Lower leg skin (tissue), 4 donors: ENCODE data around the gene SCAF4. TPM values are rescaled to one million over a fixed set of nuclear protein-coding genes. Genes with fewer than 3 reads are reported as not detected.

Source experiments
- DNase-seq, 2 donors: peaks; one replicate each; pipeline ENCODE4 v3.0.0-alpha.2; 2019; ENCODE audit warnings: low spot score in 2 of 2
- H3K4me3 ChIP-seq: fragments of 200-600 bp; sonication (generic); 2 replicates; pipeline ENCODE4 v1.5.1; 2017; ENCODE audit warnings: mild to moderate bottlenecking, low read depth; ENCODE audit not compliant: poor library complexity, severe bottlenecking
- CTCF ChIP-seq, 3 donors: fragments of 450-650 bp; IDR thresholded peaks; one replicate each; pipeline ENCODE4 v1.5.1; 2016; ENCODE audit warnings: antibody characterized with exemption in 3 of 3, mild to moderate bottlenecking in 3 of 3, moderate library complexity in 2 of 3
- POLR2A ChIP-seq, 2 donors: fragments of 450-650 bp; IDR thresholded peaks; one replicate each; pipeline ENCODE4 v1.6.1; 2016 to 2017; ENCODE audit warnings: antibody characterized with exemption in 2 of 2, mild to moderate bottlenecking in 1 of 2, moderate library complexity in 1 of 2
- WGBS, 2 donors: methylation state at CpG; one replicate each; pipeline ENCODE4 v1.1.5; 2018; 5-methylcytosine and 5-hydroxymethylcytosine counted together
- intact Hi-C: fragments of 100-400 bp; cut with DNase I; formaldehyde crosslinking; loops from one replicate; pipeline ENCODE4 v1.15.0; 2023; ENCODE audit warnings: low total_unique reads
- total RNA-seq, 4 donors: library from RNA; depleted of rRNA; stranded (reverse); fragments of >200 nt; gene quantifications; one replicate each; pipeline ENCODE4 v1.1.0, GENCODE V29; 2016

Gene SCAF4
- total RNA-seq, 4 donors from 2014 or later = 11.8 to 30.8 (median 16.5) TPM

- intact Hi-C loops = no loop called here
- no peak for DNase-seq
- H3K4me3 ChIP-seq = no peak overlapping the region
- WGBS, 2 donors = 88 to 92% methylated on average over 1 of the region's 1 CpG
- no peak for TF ChIP-seq CTCF (IDR thresholded peaks at IDR 0.05)
- TF ChIP-seq POLR2A (IDR thresholded peaks at IDR 0.05) = no peak
Measured at GRCh38 chr21:31756787-31757186, 24.9 kb upstream of the SCAF4 start.

- no peak overlapping the region for H3K4me3 ChIP-seq
- TF ChIP-seq POLR2A (IDR thresholded peaks at IDR 0.05) (no peak), CTCF (IDR thresholded peaks at IDR 0.05) (no peak)
- 75 to 83% methylated on average over 6 of the region's 6 CpGs for WGBS, 2 donors
- no peak for DNase-seq
- intact Hi-C loops = no loop called here
Measured at GRCh38 chr21:31755027-31755426, 23.1 kb upstream of the SCAF4 start.

- 88 to 90% methylated on average over 1 of the region's 1 CpG for WGBS, 2 donors
- DNase-seq = no peak
- H3K4me3 ChIP-seq = no peak overlapping the region
- intact Hi-C loops = no loop called here
- TF ChIP-seq POLR2A (IDR thresholded peaks at IDR 0.05) (no peak), CTCF (IDR thresholded peaks at IDR 0.05) (no peak)
Measured at GRCh38 chr21:31754708-31754960, 22.7 kb upstream of the SCAF4 start.

GRCh38 chr21:31753949-31754707 lies 22.2 kb upstream of the SCAF4 start:
- no peak overlapping the region for H3K4me3 ChIP-seq
- DNase-seq = no peak
- intact Hi-C loops = no loop called here
- TF ChIP-seq CTCF (IDR thresholded peaks at IDR 0.05) (no peak), POLR2A (IDR thresholded peaks at IDR 0.05) (no peak)
- WGBS, 2 donors = 72 to 73% methylated on average over 4 of the region's 4 CpGs

- WGBS, 2 donors = 63 to 64% methylated on average over 3 of the region's 3 CpGs
- no peak for DNase-seq
- no peak overlapping the region for H3K4me3 ChIP-seq
- no peak for TF ChIP-seq CTCF (IDR thresholded peaks at IDR 0.05)
- TF ChIP-seq POLR2A (IDR thresholded peaks at IDR 0.05) = no peak
- intact Hi-C loops = no loop called here
Measured at GRCh38 chr21:31752967-31753366, 21.0 kb upstream of the SCAF4 start.

GRCh38 chr21:31752352-31752751 lies 20.4 kb upstream of the SCAF4 start:
- no peak overlapping the region for H3K4me3 ChIP-seq
- no peak for DNase-seq
- WGBS, 2 donors = 72 to 75% methylated on average over 4 of the region's 4 CpGs
- no peak for TF ChIP-seq POLR2A (IDR thresholded peaks at IDR 0.05)
- TF ChIP-seq CTCF (IDR thresholded peaks at IDR 0.05) = no peak
- intact Hi-C loops = no loop called here
